Fibroblast of lung (primary cell): ENCODE data around the gene TMEM132C.

Experiments
- CTCF ChIP-seq, 2 donors: IDR thresholded peaks in 1 of 2; conservative IDR thresholded peaks in 1 of 2; 1 replicate in 1 of 2; 2 replicates in 1 of 2; pipeline ENCODE4 v1.5.1; 2011 to 2012; ENCODE audit warnings: low read length in 2 of 2, control low read depth in 1 of 2, inconsistent platforms in 1 of 2, low read depth in 1 of 2, mild to moderate bottlenecking in 1 of 2
- EZH2 ChIP-seq: IDR thresholded peaks from 2 replicates; pipeline ENCODE4 v1.5.1; 2012; ENCODE audit warnings: low read length, control low read depth, mild to moderate bottlenecking; ENCODE audit errors: missing control alignments

GRCh38 chr12:128439796-128440195, 172.8 kb downstream of the TMEM132C start:
- TF ChIP-seq CTCF (conservative IDR thresholded peaks at IDR 0.05 in 1 of 2, IDR thresholded peaks at IDR 0.05 in 1 of 2; ENCODE audit: low read depth in 1 of 2, low read length in 2 of 2), result no peak
- no peak for TF ChIP-seq EZH2
